DMS79 (cell line): ENCODE results near the gene GJA5.
"Not testable (repeated sequence)": the region's sequence is repeated elsewhere in the genome, so short reads cannot be mapped to it uniquely, and the experiment has no call there.

Experiments used
- DNase-seq: peaks from one replicate; lab custom pipeline; 2025; lab: John Stamatoyannopoulos, UW

GJA5 gene

DNA sequence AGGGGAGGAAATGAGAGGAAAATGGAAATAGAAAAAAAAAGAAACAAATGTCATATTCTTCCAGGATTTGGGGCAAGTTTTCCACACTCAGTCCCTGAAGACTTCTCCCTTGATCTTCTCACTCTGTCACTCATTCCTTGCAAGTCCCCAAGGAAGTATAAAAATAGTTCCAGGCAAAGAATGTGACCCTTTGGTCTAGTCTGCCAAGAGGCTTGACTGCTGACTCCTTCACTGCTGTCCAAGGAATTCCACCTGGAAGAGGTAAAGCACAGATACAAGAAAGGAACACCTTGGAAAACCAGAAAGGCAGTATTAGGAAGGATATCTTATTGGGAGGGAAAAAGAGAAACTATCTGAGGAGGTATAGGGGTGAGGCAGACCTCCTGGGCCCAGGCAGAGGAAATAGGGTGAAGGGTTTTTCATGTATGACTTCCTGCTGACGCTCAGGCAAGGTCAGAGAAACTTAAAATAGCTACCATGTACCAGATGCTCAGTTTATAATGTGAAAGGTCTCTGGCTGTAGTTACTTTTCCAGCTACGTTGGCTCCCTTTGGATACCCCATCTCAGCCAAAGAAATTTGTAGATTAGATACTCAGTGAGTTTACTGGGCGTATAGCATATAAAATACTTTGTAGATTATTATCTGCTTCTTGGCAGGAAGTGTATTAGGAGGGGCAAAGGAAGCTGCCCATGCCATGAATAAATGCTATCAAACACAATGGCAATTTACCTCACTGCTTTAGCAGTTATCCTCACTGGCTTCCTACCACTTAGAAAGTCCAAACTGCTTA lies 2.0 kb upstream of the GJA5 start:
- DNase-seq = no peak

DNA sequence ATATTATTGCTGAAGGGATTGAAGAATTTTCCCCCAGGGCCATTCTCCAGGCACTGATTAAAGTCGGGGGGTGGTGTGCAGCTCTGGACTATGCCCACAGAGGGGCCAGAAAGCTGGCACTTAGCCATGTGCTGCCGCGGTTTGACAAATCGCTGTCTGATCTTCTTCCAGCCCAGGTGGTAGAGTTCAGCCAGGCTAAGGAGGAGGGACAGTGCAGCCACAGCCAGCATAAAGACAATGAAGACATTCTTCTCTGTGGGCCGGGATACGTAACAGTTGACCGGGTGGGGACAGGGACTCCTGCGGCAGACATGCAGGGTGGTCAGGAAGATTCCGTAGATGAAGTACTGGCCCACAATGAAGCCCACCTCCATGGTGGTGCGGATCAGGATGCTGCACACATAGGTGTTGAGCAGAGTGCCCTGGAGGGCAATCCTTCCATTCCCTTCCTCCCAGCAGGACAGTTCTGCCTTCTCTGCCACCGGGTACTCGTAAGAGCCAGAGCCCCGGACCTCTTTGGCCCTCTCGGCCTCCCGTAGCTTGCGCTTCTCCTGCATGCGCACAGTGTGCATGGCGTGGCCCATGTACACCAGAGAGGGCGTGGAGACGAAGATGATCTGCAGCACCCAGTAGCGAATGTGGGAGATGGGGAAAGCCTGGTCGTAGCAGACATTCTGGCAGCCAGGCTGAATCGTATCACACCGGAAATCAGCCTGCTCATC lies 1.9 kb downstream of the GJA5 start:
- no peak for DNase-seq

DNA sequence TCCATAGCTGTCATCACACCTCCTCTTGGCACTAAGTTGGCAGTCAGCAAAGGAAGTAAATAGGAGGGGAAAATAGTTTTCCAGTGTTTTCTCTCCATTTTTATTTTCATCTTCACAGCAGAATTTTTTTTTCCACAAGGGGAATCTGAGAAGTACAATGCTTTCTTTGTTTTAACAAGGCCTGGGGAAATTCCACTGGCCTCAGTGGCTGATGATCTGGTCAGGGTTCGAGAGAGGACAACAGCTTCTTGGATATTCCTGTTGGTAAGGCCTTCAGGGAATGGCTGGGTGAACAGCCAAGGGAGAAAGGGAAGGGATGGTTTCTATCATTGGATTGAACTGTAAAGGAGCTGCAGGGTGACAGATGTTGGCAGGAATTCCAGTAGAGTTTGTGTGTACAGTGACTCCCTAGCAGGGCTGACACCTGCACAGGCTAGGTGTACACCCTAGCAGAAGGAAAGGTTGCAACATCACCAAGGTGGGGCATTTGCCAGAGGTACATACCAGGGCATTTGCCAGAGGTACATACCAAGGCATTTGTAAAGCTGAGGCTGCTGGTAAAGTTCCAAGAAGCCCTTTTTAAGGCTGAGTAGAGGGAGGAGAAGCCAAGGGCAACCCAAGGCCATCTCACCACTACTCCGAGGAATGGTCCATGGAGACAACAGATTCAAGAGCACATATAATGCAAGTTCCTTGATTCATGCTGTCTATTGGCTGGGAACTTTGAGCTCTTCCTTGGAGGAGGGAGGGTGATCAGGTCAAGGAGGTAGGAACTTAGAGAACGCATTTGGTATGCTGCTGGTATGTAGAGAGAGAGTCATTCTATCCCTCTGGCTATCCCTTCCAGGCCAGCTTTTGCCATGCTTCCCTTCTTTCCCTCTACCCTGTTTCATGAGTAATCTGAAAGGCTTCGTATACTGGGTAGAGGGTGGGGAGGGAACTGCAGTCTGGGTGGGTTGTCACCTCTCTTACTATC lies 3.1 kb downstream of the GJA5 start:
- DNase-seq = no peak

DNA sequence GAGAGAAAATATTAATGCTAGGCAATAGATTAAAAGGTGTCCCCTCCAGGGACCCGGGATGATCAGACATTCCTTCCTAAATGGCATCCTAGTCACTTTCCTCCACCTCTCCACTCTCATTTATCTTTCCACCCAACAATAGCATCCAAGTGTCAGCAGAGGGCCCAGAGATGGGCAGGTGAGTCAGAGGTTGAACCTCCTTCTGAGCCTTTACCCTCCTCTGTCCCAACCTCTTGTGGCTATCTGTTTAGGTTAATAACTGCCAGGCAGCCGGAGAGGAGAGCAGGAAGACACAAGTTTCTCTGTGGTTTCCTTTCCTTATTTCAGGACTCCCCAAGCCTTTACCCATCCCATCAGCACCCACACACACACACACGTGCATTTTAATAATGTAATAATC lies 4.1 kb downstream of the GJA5 start:
- no peak for DNase-seq

DNA sequence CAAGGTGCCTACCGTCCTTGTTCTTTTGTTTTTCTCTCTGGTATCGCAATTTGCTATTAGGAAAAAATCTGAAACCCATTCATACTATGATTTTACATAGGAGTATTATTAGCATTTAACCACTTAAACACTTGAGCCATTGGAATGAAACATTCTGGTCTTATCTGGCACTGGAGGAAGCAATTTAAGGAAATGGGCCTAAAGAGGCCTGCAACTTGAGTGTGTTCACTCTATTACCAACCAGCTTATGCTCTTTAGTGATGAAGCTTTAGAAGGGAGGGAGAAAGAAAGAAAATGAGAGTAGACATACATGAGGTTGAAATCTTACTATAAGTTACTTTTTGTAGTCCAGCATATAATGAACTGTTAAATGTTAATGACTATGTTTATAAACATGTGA lies 5.7 kb downstream of the GJA5 start:
- no peak for DNase-seq

DNA sequence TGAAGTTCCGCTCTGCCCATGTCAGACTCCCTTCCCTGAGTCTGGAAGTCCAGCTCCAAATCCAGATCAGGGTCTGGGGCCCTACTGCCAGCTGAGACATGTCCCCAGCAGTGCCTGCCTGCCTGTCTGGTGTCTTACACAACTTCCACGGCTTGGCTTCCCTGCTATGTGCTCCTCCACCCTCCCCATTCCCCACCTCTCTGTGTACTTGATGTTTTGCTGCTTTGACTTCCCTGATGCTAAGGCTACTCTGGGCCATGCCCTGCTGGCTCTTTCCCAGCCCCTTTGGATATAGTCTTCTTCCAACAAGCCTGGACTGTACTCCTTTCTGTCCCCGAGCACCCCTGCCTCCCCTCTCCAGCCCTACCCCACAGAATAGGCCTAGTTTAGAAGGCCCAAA lies 7.3 kb downstream of the GJA5 start:
- no peak for DNase-seq

DNA sequence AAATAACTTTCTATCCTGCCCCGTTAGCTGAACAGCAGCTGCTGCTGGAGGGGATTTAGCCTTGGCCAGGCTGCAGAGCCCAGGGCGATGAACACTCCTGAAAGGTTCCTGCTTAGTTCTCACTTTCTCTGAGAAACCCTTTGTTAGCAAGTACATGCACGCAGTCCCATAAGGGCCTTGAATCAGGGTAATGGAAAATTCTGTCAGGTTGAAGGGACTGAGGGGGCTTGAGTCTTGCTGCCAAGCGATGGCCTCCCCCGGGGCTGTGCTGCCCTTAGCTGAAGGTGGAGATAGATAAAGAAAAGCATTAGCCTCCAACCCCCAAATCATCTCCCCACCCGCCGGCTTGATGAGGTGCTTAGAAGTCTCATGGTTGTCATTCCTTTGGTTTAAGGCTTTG lies 7.9 kb downstream of the GJA5 start:
- no peak for DNase-seq

DNA sequence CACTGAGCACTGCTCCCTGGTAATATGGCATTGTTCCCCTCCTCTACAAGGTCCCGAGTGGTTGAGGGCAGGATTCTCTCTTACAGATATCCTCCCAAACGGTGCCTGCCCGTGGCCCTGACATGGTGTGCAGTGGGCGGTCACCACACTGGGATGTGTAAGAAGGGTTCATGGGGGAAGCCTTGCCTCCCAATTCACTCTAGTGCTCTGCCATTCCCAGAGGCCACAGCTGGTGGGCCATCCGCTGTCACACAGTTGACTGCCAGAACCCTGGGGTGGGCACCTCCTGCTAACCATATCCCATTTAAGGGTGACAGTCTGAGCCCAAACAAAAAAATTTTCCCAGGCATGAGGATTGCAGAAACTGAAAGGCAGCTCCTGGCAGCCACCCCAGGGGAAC lies 9.1 kb downstream of the GJA5 start:
- no peak for DNase-seq

DNA sequence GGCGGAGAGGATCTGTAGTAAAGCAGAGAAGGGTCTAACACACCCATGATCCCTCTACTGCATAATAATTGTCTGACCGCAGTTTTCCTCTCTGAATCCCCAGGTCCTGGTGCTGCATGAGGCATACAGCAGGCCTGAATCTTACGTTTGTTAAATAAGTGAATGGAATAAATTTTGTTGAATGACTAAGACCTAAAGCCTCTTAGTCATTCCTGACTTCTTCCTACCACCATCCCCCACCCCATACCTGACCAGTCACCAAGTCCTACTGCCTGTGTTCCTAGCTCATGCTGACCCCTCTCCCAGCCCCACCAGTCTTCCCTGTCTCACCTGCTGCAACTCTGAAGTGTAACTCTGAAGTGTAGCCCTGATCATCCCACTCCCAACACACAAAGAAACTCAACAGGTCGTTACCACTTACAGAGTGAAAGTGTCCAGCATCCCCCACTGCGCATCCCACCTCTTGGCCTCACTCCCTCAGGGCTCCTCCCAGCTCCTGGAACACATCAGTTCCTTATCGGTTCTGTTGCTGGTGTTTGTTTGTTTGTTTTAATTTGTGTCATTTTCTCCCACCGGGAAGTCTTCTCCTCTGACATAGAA lies 9.7 kb downstream of the GJA5 start:
- DNase-seq = no peak

DNA sequence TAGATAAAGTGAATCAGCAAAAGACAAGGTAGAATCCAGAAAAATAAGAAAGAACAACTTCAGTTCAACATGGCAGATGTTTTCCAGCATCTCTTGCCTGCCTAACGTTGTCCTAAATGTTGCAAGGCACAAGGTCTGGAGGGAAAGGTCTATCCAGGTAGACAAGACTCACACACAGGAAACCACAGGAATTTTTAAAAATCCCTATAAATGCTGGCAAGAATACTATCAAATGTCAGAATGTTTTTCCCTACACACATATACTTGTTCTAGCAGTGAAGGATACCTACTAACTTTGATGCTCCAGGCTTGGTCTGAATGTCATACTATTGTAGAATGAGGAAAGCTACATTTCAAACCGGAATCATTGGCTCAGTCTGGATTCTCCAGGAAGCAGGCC lies 10.6 kb downstream of the GJA5 start:
- DNase-seq = no peak

DNA sequence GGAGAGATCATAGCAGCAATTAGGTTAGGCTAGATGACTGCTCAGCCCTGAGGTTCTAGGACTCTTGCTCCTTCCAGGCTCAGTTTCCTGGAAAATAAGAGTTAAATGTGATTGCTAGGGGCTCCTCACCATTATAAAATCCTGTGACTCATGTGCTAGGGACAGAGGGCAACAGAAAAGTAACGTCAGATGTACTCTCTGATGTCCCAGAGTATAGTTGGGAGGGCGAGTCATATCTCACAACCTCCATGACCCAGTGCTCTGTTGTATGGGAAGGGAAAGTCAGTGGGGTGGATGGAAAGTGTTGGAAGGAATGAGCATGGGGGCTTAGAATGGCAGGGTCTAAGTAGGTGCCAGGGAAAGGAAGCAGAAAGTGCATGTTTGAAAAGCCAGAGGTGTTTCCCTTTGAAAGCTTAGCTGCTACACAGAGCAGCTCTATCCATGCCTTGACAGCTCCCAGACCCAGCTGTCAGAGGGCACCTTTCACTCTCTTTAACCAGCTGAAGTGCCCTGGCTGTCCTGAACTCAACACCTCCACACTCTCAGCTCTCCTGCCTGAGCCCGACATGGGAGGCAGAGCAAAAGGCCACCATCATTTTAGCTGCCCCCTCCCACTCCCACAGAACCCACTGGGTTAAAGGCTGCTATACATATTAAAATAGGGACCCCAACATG lies 11.6 kb downstream of the GJA5 start:
- no peak for DNase-seq

DNA sequence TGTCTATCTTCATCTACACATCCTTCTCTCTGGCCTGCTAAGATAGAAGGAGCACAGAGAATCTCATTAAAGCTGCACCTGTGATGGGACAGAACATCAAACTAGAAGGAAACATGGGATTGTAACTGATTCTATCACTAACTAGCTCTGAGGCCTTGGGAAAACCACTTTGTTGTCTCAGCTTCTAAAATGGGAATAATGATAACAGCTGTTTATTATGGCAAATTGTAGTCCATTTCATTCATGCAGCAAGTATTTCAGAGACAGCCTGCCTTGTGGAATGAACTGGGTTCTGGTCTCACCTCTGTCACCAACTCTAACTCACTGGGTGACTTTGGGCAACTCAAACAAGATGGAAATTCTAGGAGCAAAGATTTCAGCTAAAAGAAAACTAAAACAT lies 12.4 kb downstream of the GJA5 start:
- DNase-seq = no peak

DNA sequence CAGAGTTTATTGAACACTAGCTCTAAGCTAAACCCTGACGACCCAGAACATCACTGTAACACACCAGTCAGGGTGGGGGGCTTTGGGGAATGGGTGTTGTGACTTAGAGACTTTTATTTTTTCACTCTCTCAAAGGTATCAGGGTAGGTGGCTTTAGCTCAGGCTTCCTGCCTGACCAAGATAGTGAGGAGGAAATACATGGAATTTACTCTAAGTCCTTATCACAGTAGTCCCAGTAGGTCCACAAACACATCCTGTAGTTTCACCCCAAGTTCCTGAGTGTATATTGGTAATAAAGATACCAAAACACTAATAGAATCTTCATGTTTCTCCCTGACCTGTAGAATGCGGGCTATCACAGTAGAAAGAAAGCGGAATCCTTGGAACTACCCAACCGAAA lies 15.1 kb downstream of the GJA5 start:
- no peak for DNase-seq

DNA sequence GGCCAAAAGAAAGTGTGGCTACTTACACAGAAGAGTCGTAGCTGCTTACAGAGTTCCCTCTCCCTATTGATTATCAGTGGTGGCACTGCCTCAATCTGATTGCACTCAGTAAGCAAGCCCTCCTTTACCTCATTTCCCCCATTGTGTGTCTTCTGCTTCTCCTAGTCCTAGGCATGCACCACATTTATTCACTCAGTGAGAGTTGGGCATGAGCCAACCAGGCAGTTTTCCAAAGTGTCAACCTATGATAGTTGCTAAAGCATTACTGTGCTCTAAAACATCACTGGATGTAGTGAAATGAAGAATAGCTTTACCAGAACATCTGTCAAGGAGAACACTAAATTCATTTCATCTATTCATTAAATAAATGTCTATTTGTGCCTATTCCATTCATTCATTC lies 19.3 kb downstream of the GJA5 start:
- DNase-seq = no peak

DNA sequence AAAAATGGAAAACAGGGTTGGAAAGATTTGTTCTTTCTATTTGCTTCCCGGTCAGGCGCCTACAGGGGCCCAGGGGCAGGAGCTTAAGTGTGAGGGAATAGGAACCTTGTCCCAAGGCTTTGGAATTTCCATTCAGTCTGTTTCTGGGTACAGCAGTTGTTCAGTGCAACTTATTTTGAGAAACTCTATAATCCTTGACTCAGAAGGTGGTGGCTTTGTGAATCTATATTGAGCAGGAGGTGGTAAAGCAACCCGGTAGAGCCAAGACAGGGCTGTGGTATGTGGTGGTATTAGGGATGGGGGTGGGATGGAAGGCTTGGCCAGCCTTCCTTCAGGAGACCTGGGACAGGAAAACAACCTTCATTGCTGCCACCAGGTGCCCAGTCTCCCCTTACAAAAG lies 20.0 kb downstream of the GJA5 start:
- no peak for DNase-seq

DNA sequence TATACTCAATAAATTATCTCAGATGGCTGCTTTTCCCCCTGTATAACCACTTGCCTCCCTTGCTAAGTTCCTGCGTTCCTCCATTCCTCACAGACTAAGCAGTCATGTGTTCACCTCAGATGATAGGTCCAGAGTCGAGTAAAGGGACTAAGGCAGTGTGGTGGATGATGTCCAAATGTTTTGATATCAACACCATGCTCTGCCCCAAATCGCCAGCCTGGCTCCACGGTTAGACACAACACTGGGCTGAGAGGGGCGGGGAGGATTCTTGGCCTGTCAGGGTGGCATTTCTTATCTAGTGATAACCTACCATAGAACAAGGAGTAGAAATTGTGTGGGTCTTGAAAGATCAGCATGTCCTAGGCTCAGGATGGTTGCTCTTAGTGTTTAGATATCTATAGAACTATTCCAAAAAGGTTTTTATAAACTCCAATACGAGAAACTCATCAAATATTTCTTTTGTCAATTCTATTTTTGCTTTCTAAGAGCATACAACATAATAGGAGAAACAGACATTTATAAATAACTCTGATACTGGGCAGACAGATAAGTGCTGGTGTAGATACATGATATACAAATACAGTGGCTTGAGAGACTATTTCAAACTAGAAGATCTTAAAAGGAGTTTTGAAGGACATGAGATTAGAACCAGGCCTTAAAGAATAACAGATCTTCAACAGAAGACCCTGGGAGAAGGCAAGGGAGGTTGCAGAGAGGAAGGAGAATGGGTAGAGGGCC lies 21.5 kb downstream of the GJA5 start:
- DNase-seq = no peak

DNA sequence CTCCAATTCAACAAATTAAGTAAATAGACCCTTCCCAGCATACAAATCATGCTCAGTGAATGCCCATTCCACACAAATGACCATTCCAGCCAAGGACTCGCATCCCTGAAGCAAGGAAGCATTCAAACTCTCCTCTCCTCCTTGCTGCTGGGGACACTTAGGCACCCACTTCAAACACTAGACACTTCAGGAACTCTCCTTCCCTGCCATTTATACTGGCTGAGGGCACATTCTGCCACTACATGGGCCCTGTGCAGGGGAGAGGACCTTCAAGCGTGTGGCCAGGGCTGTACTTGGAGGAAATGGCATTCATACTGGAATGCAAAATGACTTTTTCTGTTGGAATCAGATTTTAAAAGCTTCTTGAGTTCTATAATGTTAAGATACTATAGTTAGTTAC lies 22.3 kb downstream of the GJA5 start:
- no peak for DNase-seq

DNA sequence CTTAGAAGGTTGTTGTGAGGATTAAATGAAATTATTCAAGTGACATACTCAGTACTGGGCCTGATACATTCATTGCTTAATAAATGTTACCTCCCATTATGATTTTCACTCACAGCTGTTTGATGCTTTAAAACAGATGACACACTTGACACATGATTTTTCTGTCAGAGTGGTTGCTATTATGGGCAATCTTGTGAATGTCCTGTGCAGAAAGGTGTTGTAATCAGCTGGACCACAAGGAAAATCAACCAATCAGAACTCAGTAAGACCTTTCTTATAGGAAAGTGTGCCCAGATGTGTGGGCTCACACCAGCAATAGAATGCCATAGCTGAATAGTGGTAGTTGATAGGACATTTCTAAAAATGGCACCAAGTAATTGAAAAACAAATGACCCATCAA lies 23.5 kb downstream of the GJA5 start:
- no peak for DNase-seq

DNA sequence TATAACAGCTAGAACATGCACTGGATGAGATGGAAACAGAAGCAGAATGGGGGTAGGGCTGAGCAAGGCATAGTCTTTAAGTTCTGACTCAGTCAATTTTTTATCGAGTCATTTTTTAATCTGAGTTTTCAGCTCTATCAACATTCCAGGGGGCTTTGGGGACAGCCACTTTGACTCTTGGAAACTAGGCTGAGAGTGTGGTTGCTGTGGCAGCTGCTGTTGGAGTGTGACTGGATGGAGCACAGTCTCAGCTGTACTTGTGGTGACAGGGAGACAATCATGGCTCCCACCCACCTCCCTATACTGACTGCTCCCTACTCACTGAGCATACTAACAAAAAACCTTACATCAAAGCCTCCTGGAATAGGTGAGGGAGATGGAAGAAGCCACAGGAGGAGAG lies 25.0 kb downstream of the GJA5 start:
- DNase-seq = no peak

DNA sequence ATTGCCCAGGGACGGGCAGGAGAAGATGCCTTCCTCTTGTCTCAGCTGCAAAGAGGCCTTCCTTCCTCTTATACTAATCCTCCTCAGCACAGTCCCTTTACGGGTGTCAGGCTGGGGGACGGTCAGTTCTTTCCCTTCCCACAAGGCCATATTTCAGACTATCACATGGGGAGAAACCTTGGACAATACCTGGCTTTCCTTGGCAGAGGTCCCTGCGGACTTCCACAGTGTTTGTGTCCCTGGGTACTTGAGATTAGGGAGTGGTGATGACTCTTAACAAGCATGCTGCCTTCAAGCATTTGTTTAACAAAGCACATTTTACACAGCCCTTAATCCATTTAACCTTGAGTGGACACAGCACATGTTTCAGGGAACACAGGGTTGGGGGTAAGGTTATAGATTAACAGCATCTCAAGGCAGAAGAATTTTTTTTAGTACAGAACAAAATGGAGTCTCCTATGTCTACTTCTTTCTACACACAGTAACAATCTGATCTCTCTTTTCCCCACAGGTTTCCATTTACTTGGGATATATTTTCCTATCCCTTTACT lies 26.0 kb downstream of the GJA5 start:
- not testable (repeated sequence) for DNase-seq

DNA sequence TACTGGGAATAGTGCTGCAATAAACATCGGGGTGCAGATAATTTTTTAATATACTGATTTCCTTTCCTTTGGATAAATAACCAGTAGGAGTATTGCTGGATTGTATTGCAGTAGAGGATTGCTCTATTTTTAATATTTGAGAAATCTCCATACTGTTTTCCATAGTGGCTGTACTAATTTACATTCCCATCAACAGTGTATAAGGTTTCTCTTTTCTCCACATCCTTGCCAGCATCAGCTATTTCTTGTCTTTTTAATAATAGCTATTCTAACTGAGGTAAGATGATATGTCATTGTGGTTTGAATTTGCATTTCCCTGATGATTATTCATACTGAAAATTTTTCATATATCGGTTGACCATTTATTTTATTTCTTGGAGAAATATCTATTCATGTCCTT lies 31.1 kb downstream of the GJA5 start:
- no peak for DNase-seq
